ENCODE results near the gene OPA3. TPM values are rescaled to one million over a fixed set of nuclear protein-coding genes. Genes with fewer than 3 reads are reported as not detected.
A peak's percentile ranks its signal among the peaks of the same experiment; 100 is the strongest.

The OPA3 gene
- total RNA-seq, 4 donors from 2014 or later = 2.8 to 9.1 (median 5.1) TPM

GRCh38 chr19:45499196-45500180 is 85.1 kb downstream of the OPA3 start:
- no peaks in the 10 kb centered on the region for H3K9me3 ChIP-seq
- TF ChIP-seq POLR2A (IDR thresholded peaks at IDR 0.05) (no peak), CTCF (IDR thresholded peaks at IDR 0.05) (no peak)
- peaks cover 0 to 4% of the 10 kb centered on the region in 2 donors for H3K27me3 ChIP-seq
- H3K27ac ChIP-seq = no peak overlapping the region
- no peaks in the 10 kb centered on the region for H3K36me3 ChIP-seq
- intact Hi-C loops (cut with DNase I; ENCODE audit: low total_unique reads) = no loop called here
- no peak overlapping the region for H3K4me3 ChIP-seq
- no peak for DNase-seq
- peaks cover 0 to 10% of the 10 kb centered on the region in 2 donors for H3K4me1 ChIP-seq

- intact Hi-C loops (cut with DNase I; ENCODE audit: low total_unique reads) = no loop called here
- Histone ChIP-seq H3K27ac (peak within 1 kb of the TSS in 1 of 2 donors; percentile 10), H3K36me3 (no peaks in the 10 kb centered on the region), H3K4me1 (peaks cover 0 to 10% of the 10 kb centered on the region in 2 donors), H3K27me3 (peaks cover 0 to 4% of the 10 kb centered on the region in 2 donors), H3K9me3 (no peaks in the 10 kb centered on the region), H3K4me3 (peak within 1 kb of the TSS in 1 of 2 donors; percentile 45)
- no peak for DNase-seq
- TF ChIP-seq CTCF (IDR thresholded peaks at IDR 0.05) (peak in 1 of 4 experiments; percentile 6), POLR2A (IDR thresholded peaks at IDR 0.05) (no peak)
These were observed 86.0 kb downstream of the OPA3 start, which contains the start of gene PPM1N for GRCh38 chr19:45498411-45499195. PPM1N (plus strand) TSS chr19:45498443; CDS start chr19:45498473, 30 bp downstream.

DNA sequence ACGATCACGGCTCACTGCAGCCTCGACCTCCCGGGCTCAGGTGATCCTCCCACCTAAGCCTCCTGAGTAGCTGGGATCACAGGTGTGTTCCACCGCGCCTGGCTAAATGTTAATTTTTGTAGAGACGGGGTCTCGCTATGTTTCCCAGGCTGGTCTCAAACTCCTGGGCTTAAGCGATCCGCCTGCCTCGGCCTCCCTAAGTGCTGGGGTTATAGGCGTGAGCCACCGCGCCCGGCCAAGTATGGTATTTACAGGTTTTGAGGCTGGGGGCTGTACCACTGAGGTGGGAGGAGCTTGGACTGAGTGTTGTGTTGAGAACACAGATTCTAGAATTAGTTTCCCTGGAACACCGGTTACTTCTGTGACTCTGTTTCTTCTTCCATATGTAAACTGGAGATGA is 86.8 kb downstream of the OPA3 start:
- Histone ChIP-seq H3K4me1 (peaks cover 0 to 10% of the 10 kb centered on the region in 2 donors), H3K4me3 (no peak overlapping the region), H3K27ac (no peak overlapping the region), H3K27me3 (peaks cover 0 to 4% of the 10 kb centered on the region in 2 donors), H3K9me3 (no peaks in the 10 kb centered on the region), H3K36me3 (no peaks in the 10 kb centered on the region)
- TF ChIP-seq POLR2A (IDR thresholded peaks at IDR 0.05) = no peak
- TF ChIP-seq CTCF (IDR thresholded peaks at IDR 0.05) = no peak
- intact Hi-C loops (cut with DNase I; ENCODE audit: low total_unique reads) = no loop called here
- DNase-seq = no peak

DNA sequence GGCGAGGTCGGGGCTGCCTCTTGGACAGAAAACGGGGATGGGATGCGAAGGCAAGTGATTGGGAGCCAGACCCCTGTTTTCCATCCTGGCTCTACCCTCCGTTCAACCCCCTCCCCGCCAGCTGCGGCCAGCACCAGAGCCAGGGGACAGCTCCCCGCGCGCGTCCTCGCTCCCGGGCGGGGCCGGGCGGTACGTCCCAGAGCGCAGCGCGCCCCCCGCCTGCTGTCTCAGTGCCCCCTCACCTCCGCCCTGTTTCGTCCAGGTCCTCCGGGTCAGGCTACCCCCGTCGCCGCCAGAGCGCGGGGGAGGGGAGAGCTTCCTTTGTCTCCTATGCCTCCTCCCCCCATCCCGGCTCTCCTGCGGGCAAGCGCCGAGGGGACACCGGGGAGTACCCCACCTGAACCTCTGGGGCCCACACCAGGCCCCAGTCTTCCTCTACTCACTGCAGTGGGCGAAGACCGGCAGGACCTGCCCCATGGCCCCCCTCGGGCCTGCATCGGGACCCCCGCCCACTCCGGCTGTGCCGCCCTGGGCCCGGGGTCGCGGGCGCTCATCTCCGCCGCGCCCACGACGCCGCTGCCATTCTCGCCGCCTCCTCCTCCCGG is 88.2 kb downstream of the OPA3 start:
- DNase-seq = peak; percentile 46 to 47
- peaks cover 0 to 4% of the 10 kb centered on the region in 2 donors for H3K27me3 ChIP-seq
- no peaks in the 10 kb centered on the region for H3K9me3 ChIP-seq
- intact Hi-C loops (cut with DNase I; ENCODE audit: low total_unique reads) = no loop called here
- H3K36me3 ChIP-seq = no peaks in the 10 kb centered on the region
- TF ChIP-seq POLR2A (IDR thresholded peaks at IDR 0.05) = no peak
- no peak for TF ChIP-seq CTCF (IDR thresholded peaks at IDR 0.05)
- H3K27ac ChIP-seq = no peak overlapping the region
- H3K4me3 ChIP-seq = peak overlapping the region; percentile 40 to 45
- H3K4me1 ChIP-seq = peaks cover 0 to 10% of the 10 kb centered on the region in 2 donors
